Thyroid gland (tissue), 4 donors: ENCODE measurements around the gene DPYSL4.

Experiments used
- CTCF ChIP-seq, 6 experiments: fragments of 200-600 bp in 3 of 6; fragments of 450-650 bp in 3 of 6; sonication (generic) in 3 of 6; IDR thresholded peaks; one replicate each; pipeline ENCODE4 v1.5.1; 2016 to 2019; ENCODE audit warnings: antibody characterized with exemption in 6 of 6, mild to moderate bottlenecking in 2 of 6, inconsistent platforms in 1 of 6, moderate library complexity in 1 of 6
- POLR2A ChIP-seq, 2 donors: fragments of 450-650 bp; IDR thresholded peaks; one replicate each; pipeline ENCODE4 v1.6.1; 2017; ENCODE audit warnings: antibody characterized with exemption in 2 of 2, mild to moderate bottlenecking in 2 of 2, moderate library complexity in 1 of 2

DNA sequence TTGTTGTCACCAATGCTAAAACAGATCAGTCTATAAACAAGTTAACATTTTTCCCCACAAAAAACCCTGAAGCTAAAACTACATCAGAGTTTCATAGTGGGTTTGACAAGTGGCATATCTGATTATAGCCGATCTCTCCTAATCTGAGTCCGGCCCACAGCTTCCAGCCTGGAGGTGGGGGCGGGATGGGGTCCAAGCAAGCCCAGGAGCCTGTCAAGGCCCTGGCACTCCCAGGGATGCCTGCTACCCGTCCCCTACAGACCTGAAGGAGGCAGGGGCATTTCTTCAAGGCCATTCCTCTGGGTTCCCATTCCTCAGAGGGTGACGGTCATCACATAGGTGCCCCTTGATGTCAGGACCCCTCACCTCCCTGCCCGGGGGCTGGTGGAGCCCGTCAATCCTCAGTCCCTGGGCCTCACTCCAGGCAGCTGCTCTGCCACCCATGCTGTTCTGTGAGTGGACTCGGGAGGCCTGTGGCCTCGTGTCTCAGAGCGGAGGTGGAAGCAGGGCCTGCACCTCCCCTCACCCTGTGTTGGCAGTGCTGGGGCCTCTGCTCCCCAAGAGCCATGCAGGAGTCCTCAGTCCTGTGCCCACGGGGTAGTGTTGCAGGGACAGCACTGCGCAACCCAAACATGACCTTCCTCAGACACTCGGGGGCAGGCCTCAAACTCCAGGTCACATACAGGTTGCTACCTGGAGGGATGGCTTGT lies 8.8 kb downstream of the DPYSL4 start:
- TF ChIP-seq POLR2A (IDR thresholded peaks at IDR 0.05) = no peak
- no peak for TF ChIP-seq CTCF (IDR thresholded peaks at IDR 0.05)
